Fibroblast of the conjunctiva (primary cell): ENCODE measurements around the gene C10orf62.
"Not testable (repeated sequence)": the region's sequence is repeated elsewhere in the genome, so short reads cannot be mapped to it uniquely, and the experiment has no call there.

ENCODE experiments used
- DNase-seq: peaks from one replicate; pipeline ENCODE4 v3.0.0-alpha.2; 2010; ENCODE audit warnings: low read depth

The C10orf62 gene

DNA sequence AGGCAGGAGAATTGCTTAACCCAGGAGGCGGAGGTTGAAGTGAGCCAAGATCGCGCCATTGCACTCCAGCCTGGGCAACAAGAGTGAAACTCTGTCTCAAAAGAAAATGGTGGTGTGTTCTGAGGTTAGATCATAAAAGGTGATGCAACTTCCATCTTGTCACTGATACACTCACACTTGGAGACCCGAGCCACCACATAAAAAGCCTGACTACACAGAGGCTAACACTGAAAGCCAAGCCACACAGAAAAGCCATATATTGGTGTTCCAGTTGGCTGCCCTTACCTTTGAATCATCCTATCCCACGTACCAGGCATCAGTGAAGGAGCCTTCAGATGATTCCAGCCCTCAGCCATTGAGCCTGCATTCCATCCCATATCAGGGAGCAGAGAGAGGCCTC lies 39.8 kb downstream of the C10orf62 start:
- DNase-seq: no peak

DNA sequence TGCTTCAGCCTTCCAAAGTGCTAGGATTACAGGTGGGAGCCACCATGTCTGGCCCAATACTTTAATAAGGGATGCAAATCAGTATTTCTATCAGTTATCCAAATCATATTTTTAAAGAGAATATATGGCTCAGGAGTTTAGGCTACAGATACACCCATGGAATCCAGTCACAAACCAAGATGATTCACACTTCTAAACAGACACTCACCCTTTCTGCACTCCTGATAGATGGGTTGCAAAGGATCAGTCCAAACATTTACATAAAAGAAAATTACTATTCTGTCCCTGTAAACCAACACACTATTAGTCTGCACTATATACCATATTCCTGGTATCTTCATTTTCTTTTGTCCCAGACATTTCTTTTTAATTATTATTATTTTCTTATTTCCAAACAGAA lies 41.6 kb downstream of the C10orf62 start:
- no peak for DNase-seq

DNA sequence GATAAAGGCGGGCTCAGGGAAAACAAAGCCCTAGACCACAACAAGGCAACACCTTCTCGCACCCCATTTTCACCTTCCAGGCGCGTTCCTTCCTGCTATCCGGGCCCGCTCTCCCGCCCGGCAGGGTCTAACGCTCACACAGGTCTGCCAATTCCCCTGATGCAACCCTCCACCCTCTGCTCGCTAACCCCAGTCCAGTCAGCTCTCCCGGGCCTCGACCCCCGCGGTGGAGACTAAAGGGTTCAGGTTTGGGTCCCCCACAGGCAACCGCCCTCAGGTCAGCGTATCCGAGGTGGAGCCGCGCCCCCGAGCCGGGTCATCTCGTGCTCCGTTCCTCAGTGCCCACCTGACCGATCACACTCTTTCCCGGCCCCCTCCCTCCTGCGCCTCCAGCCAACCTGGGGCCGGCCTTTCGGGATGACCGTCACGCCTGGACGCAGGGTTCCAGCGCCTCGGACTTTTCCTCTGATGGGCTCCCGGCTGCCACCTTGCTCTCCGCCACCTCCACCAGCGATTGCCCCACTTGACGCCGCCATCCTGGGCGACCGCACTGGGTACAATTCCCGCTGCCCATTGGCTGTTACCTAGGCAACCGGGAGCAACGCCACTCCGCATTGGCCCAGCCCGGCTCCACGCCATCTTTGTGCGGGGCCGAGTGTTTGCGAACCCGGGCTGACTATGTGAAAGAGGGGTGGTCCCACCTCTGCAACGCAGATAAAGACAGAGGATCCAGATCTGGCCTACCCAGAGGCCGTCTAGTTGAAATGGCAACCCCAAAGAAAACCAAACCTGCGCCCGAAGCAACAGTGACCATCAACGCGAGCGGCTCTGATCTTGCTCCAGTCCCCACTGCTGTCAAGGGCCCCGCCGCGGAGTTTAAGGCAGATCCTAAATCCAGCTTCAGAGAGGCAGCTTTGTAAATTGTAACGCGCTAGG lies 43.7 kb downstream of the C10orf62 start, which contains the start of gene MORN4:
Gene MORN4, minus strand, starts transcription at position 552 of the 936 bp plus-strand sequence. CDS start 13,847 bp downstream, outside the sequence.
- DNase-seq: peak; percentile 82

DNA sequence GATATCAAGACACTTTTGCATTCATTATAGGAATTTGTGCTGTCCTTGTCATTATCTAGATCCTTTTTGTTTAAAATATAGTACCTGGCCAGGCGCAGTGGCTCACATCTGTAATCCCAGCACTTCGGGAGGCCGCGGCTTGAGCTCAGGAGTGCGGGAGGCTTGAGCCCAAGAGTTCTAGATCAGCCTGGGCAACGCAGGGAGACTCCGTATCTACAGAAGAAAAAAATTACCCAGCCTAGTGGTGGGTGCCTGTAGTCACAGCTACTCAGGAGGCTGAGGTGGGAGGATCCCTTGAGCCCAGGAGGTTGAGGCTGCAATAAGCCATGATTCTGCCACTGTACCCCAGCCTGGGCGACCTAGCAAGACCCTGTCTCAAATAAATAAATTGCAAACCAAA lies 44.4 kb downstream of the C10orf62 start:
- no peak for DNase-seq

DNA sequence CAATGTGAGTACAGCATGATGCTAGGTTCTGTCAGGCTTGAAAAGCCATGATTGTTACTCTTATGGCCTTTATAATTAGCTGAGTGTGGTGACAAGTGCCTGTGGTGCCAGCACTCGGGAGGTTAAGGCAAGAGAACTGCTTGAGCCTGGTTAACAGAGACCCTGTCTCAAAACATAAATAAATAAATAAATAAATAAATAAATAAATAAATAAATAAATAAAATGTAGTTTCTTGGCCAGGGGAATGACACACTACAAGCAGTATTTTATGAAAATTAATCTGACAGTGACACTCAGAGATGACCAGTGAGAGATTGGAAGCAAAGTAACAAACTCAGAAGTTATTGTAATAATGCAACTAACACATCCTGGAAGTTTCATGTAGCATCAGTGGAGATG lies 46.1 kb downstream of the C10orf62 start:
- no peak for DNase-seq

DNA sequence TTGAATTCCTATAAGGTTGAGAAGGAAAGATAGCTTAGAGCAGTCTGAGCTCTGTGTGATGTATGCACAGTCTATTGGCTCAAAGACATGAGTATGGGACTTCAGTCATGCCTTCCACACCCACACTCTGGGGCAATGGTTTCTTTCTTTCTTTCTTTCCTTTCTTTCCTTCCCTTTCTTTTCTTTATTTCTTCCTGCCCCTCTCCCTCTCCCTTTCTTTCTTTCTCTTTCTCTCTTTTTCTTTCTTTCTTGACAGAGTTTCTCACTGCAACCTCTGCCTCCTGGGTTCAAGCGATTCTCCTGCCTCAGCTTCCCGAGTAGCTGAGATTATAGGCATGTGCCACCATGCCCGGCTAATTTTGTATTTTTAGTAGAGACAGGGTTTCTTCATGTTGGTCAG lies 49.6 kb downstream of the C10orf62 start:
- DNase-seq: not testable (repeated sequence)

DNA sequence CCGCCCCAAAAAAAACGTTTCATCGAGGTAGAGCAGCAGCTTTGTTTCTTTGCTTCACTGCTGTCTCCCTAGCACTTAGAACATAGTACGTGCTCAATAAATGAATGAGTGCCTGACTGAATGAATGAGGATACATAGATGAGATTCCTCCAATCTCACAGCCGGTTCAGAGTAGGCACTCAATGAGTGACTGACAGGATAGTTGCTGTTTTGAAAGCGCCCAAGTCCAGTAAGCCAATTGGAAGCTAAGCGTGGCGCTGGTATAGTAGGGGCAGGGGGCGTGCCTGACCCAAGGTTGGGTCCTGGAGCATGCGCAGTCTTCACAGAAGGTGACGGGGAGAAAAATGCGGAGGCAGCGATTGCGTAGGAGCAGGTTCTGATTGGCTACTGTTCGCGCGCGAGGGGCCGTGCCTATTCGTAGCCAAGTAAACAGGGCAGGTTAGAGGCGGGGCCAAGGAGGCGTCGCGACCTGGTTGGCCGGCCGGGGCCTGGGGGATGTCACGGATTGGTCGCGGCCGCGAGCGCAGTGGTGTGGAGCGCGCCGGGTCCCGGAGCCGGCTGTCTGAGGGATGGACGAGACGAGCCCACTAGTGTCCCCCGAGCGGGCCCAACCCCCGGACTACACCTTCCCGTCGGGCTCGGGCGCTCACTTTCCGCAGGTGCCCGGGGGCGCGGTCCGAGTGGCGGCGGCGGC lies 50.8 kb downstream of the C10orf62 start, which contains the start of gene PI4K2A:
Gene PI4K2A, plus strand, starts transcription at position 498 of the 694 bp plus-strand sequence. Its CDS starts 72 bp downstream, at position 570.
- DNase-seq: peak; percentile 99
